CD4-positive, alpha-beta T cell (primary cell): ENCODE measurements around the gene SMARCB1. TPM values are rescaled to one million over a fixed set of nuclear protein-coding genes. Genes with fewer than 3 reads are reported as not detected.

ENCODE experiments used
- ATAC-seq: fragments of 200-7000 bp; cut with Tn5 transposase; one replicate; pipeline ENCODE4 v1.10.0; 2022; ENCODE audit warnings: mild to moderate bottlenecking; ENCODE audit not compliant: poor library complexity
- CTCF ChIA-PET: fragments of 350-600 bp; sonication (Branson Sonifier 250); formaldehyde crosslinking; loops from one replicate; lab custom pipeline; 2021; ENCODE audit warnings: antibody characterized with exemption, inconsistent platforms; lab: Charles Lee
- POLR2A ChIA-PET: fragments of 350-600 bp; sonication (Branson Sonifier 250); formaldehyde crosslinking; loops from one replicate; lab custom pipeline; 2021; ENCODE audit warnings: antibody characterized with exemption, inconsistent platforms; lab: Charles Lee
- DNase-seq, 14 experiments: peaks; one replicate each; pipeline ENCODE4 v3.0.0-alpha.2; 2013 to 2020; ENCODE audit warnings: mixed read lengths in 2 of 14
- H3K27ac ChIP-seq, 2 donors: one replicate each; pipeline versions ENCODE4 v1.5.1 to v1.7.0; 2013; ENCODE audit warnings: low read length in 2 of 2, low read depth in 1 of 2, mild to moderate bottlenecking in 1 of 2
- H3K27me3 ChIP-seq, 2 experiments: 1 replicate in 1 of 2; 2 replicates in 1 of 2; pipeline versions ENCODE4 v1.6.1 to v1.7.0; 2013; ENCODE audit warnings: low read length in 2 of 2, control low read depth in 1 of 2, mild to moderate bottlenecking in 1 of 2, moderate library complexity in 1 of 2; ENCODE audit not compliant: insufficient read depth in 2 of 2, control insufficient read depth in 1 of 2
- H3K36me3 ChIP-seq: one replicate; pipeline ENCODE4 v1.6.1; 2013; ENCODE audit warnings: low read length, control low read depth; ENCODE audit not compliant: insufficient read depth
- H3K4me1 ChIP-seq: one replicate; pipeline ENCODE4 v1.6.1; 2013; ENCODE audit warnings: low read length, control low read depth; ENCODE audit not compliant: insufficient read depth
- H3K4me3 ChIP-seq: one replicate; pipeline ENCODE4 v1.5.1; 2013; ENCODE audit warnings: mild to moderate bottlenecking, low read length, moderate library complexity
- H3K9me3 ChIP-seq, 2 experiments: 1 replicate in 1 of 2; 2 replicates in 1 of 2; pipeline versions ENCODE4 v1.6.1 to v1.7.0; 2013; ENCODE audit warnings: low read length in 2 of 2, mild to moderate bottlenecking in 2 of 2, control low read depth in 1 of 2, moderate library complexity in 1 of 2; ENCODE audit not compliant: control insufficient read depth in 1 of 2, insufficient read depth in 1 of 2
- H3K27ac Mint-ChIP-seq: one replicate; pipeline ENCODE4 v1.8.0; 2020; ENCODE audit warnings: mixed read lengths
- H3K27me3 Mint-ChIP-seq: one replicate; pipeline ENCODE4 v1.8.0; 2021; ENCODE audit warnings: mixed read lengths
- H3K36me3 Mint-ChIP-seq: one replicate; pipeline ENCODE4 v1.8.0; 2021; ENCODE audit warnings: low read depth, mixed read lengths
- H3K4me1 Mint-ChIP-seq: one replicate; pipeline ENCODE4 v1.8.0; 2021; ENCODE audit warnings: low read depth, mixed read lengths
- H3K4me3 Mint-ChIP-seq: one replicate; pipeline ENCODE4 v1.8.0; 2020; ENCODE audit warnings: mild to moderate bottlenecking, mixed read lengths
- H3K9me3 Mint-ChIP-seq: one replicate; pipeline ENCODE4 v1.8.0; 2020; ENCODE audit warnings: mixed read lengths
- CTCF ChIP-seq: fragments of 200-600 bp; IDR thresholded peaks from one replicate; pipeline ENCODE4 v1.8.0; 2022; ENCODE audit warnings: antibody characterized with exemption, mild to moderate bottlenecking
- intact Hi-C, 2 experiments: fragments of 100-400 bp; cut with DNase I in 1 of 2; cut with micrococcal nuclease in 1 of 2; formaldehyde crosslinking; loops; one replicate each; pipeline versions ENCODE4 v1.15.1 to v1.9.0; 2023 to 2025; cut with DNase I, micrococcal nuclease
- total RNA-seq, 174 experiments: library from RNA in 2 of 174; stranded (reverse) in 2 of 174; gene quantifications; one replicate each; pipeline ENCODE4 v1.2.3 and lab custom pipeline; 2021 to 2026

The SMARCB1 gene
- total RNA-seq, 2 experiments from 2014 or later = 40.3 to 41.7 TPM

- intact Hi-C loops = no loop called here
- POLR2A ChIA-PET = no interaction called here
- CTCF ChIA-PET = no interaction called here
These were observed 91.5 kb downstream of the SMARCB1 start for GRCh38 chr22:23878219-23878618.

GRCh38 chr22:23882370-23882769 is 95.6 kb downstream of the SMARCB1 start:
- Mint-ChIP-seq H3K4me1 (no peaks in the 10 kb centered on the region), H3K27ac (no peak overlapping the region), H3K4me3 (no peak overlapping the region), H3K9me3 (no peaks in the 10 kb centered on the region), H3K36me3 (peaks cover 30% of the 10 kb centered on the region), H3K27me3 (no peaks in the 10 kb centered on the region)
- DNase-seq (no peak), ATAC-seq (no peak)
- intact Hi-C loops = no loop called here
- Histone ChIP-seq H3K9me3 (no peaks in the 10 kb centered on the region), H3K4me1 (no peaks in the 10 kb centered on the region), H3K4me3 (no peak overlapping the region), H3K36me3 (peaks cover 8% of the 10 kb centered on the region), H3K27ac (no peak overlapping the region), H3K27me3 (no peaks in the 10 kb centered on the region)
- no peak for TF ChIP-seq CTCF
- CTCF ChIA-PET = no interaction called here
- POLR2A ChIA-PET = no interaction called here

More at GRCh38 chr22:23878219-23878618, 91.5 kb downstream of the SMARCB1 start:
- no peak overlapping the region for H3K4me3 ChIP-seq
- ATAC-seq = no peak
- no peak for TF ChIP-seq CTCF
- no peaks in the 10 kb centered on the region for H3K9me3 Mint-ChIP-seq
- no peaks in the 10 kb centered on the region for H3K4me1 Mint-ChIP-seq
- H3K27me3 Mint-ChIP-seq = no peaks in the 10 kb centered on the region
- H3K36me3 ChIP-seq = peaks cover 19% of the 10 kb centered on the region
- no peaks in the 10 kb centered on the region for H3K27me3 ChIP-seq
- no peak overlapping the region for H3K4me3 Mint-ChIP-seq
- DNase-seq = no peak
- H3K27ac ChIP-seq = no peak overlapping the region
- H3K4me1 ChIP-seq = no peaks in the 10 kb centered on the region
- no peaks in the 10 kb centered on the region for H3K9me3 ChIP-seq
- H3K27ac Mint-ChIP-seq = no peak overlapping the region
- peaks cover 55% of the 10 kb centered on the region for H3K36me3 Mint-ChIP-seq

GRCh38 chr22:23883658-23884057 is 96.9 kb downstream of the SMARCB1 start:
- POLR2A ChIA-PET = interaction anchor here (1.3 kb wide), 1 partner anchor 11 kb away, joined by 4 read pairs; the partner anchor contains the start of gene MIF

More at GRCh38 chr22:23883658-23884057, 96.9 kb downstream of the SMARCB1 start:
- H3K27me3 ChIP-seq = no peaks in the 10 kb centered on the region
- H3K9me3 Mint-ChIP-seq = no peaks in the 10 kb centered on the region
- no peak overlapping the region for H3K4me3 ChIP-seq
- no peak overlapping the region for H3K27ac ChIP-seq
- TF ChIP-seq CTCF = no peak
- H3K4me1 Mint-ChIP-seq = no peaks in the 10 kb centered on the region
- H3K27ac Mint-ChIP-seq = no peak overlapping the region
- no peaks in the 10 kb centered on the region for H3K9me3 ChIP-seq
- H3K4me1 ChIP-seq = no peaks in the 10 kb centered on the region
- CTCF ChIA-PET = no interaction called here
- no peaks in the 10 kb centered on the region for H3K36me3 ChIP-seq
- DNase-seq (no peak), ATAC-seq (no peak)
- H3K4me3 Mint-ChIP-seq = no peak overlapping the region
- H3K27me3 Mint-ChIP-seq = no peaks in the 10 kb centered on the region
- intact Hi-C loops = no loop called here
- peaks cover 21% of the 10 kb centered on the region for H3K36me3 Mint-ChIP-seq
